ENCODE data around the gene RAI14.
"Not testable (repeated sequence)": the region's sequence is repeated elsewhere in the genome, so short reads cannot be mapped to it uniquely, and the experiment has no call there.

Gene RAI14

GRCh38 chr5:34698754-34699153, 42.6 kb downstream of the RAI14 start:
- DNase-seq (ENCODE audit: low read depth in 2 of 2): no peak

GRCh38 chr5:34699155-34700077, 43.3 kb downstream of the RAI14 start:
- DNase-seq (ENCODE audit: low read depth in 2 of 2): no peak

- DNase-seq (ENCODE audit: low read depth in 2 of 2): no peak
These were observed 43.9 kb downstream of the RAI14 start for GRCh38 chr5:34700078-34700452.

- not testable (repeated sequence) for DNase-seq (ENCODE audit: low read depth in 2 of 2)
These were observed 45.3 kb downstream of the RAI14 start for GRCh38 chr5:34701442-34701841.

- no peak for DNase-seq (ENCODE audit: low read depth in 2 of 2)
These were observed 47.9 kb downstream of the RAI14 start for GRCh38 chr5:34703767-34704713.

- no peak for DNase-seq (ENCODE audit: low read depth in 2 of 2)
These were observed 50.0 kb downstream of the RAI14 start for GRCh38 chr5:34706084-34706483.

- DNase-seq (ENCODE audit: low read depth in 2 of 2): no peak
These were observed 51.5 kb downstream of the RAI14 start for GRCh38 chr5:34707451-34708107.

GRCh38 chr5:34708777-34709176, 52.6 kb downstream of the RAI14 start:
- DNase-seq (ENCODE audit: low read depth in 2 of 2): no peak

GRCh38 chr5:34709861-34710673, 53.9 kb downstream of the RAI14 start:
- DNase-seq (ENCODE audit: low read depth in 2 of 2): no peak

GRCh38 chr5:34712565-34712964, 56.4 kb downstream of the RAI14 start:
- no peak for DNase-seq (ENCODE audit: low read depth in 2 of 2)

GRCh38 chr5:34715711-34716110, 59.6 kb downstream of the RAI14 start:
- DNase-seq (ENCODE audit: low read depth in 2 of 2): no peak

GRCh38 chr5:34716986-34717385, 60.9 kb downstream of the RAI14 start:
- DNase-seq (ENCODE audit: low read depth in 2 of 2): no peak

GRCh38 chr5:34717426-34718327, 61.5 kb downstream of the RAI14 start:
- DNase-seq (ENCODE audit: low read depth in 2 of 2): no peak

- no peak for DNase-seq (ENCODE audit: low read depth in 2 of 2)
These were observed 62.4 kb downstream of the RAI14 start for GRCh38 chr5:34718516-34718915.

GRCh38 chr5:34719029-34719428, 62.9 kb downstream of the RAI14 start:
- DNase-seq (ENCODE audit: low read depth in 2 of 2): no peak

GRCh38 chr5:34721327-34721726, 65.2 kb downstream of the RAI14 start:
- no peak for DNase-seq (ENCODE audit: low read depth in 2 of 2)

GRCh38 chr5:34722183-34722582, 66.1 kb downstream of the RAI14 start:
- no peak for DNase-seq (ENCODE audit: low read depth in 2 of 2)

- DNase-seq (ENCODE audit: low read depth in 2 of 2): no peak
These were observed 68.6 kb downstream of the RAI14 start for GRCh38 chr5:34724741-34725140.

- DNase-seq (ENCODE audit: low read depth in 2 of 2): not testable (repeated sequence)
These were observed 71.1 kb downstream of the RAI14 start for GRCh38 chr5:34727166-34727749.

- DNase-seq (ENCODE audit: low read depth in 2 of 2): no peak
These were observed 72.1 kb downstream of the RAI14 start for GRCh38 chr5:34728236-34728635.
